Hepatocyte (in vitro differentiated cells): Measurements from ENCODE around the gene HIRA.

Experiments used
- CTCF ChIP-seq: fragments of 200-600 bp; sonication (generic); IDR thresholded peaks from 2 replicates; pipeline ENCODE4 v1.5.1; 2016; ENCODE audit warnings: antibody characterized with exemption, mild to moderate bottlenecking; ENCODE audit not compliant: poor library complexity
- EZH2phosphoT487 ChIP-seq: fragments of 200-600 bp; sonication (generic); IDR thresholded peaks from one replicate; pipeline ENCODE4 v1.6.1; 2018; ENCODE audit warnings: antibody characterized with exemption, mild to moderate bottlenecking, low read depth, moderate library complexity; ENCODE audit not compliant: unreplicated experiment, severe bottlenecking

GRCh38 chr22:19401483-19401882, 30.1 kb downstream of the HIRA start:
- TF ChIP-seq CTCF (no peak), EZH2phosphoT487 (no peak)
